Ishikawa (cell line): ENCODE measurements around the gene SLC17A9.

Experiments used
- EP300 ChIP-seq: IDR thresholded peaks from 2 replicates; pipeline ENCODE4 v1.6.1; 2012; ENCODE audit warnings: borderline replicate concordance
- TAF1 ChIP-seq: IDR thresholded peaks from 2 replicates; pipeline ENCODE4 v1.6.1; 2012; ENCODE audit warnings: low read depth, mild to moderate bottlenecking
- YY1 ChIP-seq: IDR thresholded peaks from 2 replicates; pipeline ENCODE4 v1.6.1; 2012; ENCODE audit warnings: low read depth
- TF ChIP-seq, protein P1 (sequence below): IDR thresholded peaks from 2 replicates; pipeline ENCODE4 v1.6.1; 2012; ENCODE audit warnings: low read depth, mild to moderate bottlenecking
- TF ChIP-seq, protein P2 (sequence below): IDR thresholded peaks from 2 replicates; pipeline ENCODE4 v1.6.1; 2012

DNA sequence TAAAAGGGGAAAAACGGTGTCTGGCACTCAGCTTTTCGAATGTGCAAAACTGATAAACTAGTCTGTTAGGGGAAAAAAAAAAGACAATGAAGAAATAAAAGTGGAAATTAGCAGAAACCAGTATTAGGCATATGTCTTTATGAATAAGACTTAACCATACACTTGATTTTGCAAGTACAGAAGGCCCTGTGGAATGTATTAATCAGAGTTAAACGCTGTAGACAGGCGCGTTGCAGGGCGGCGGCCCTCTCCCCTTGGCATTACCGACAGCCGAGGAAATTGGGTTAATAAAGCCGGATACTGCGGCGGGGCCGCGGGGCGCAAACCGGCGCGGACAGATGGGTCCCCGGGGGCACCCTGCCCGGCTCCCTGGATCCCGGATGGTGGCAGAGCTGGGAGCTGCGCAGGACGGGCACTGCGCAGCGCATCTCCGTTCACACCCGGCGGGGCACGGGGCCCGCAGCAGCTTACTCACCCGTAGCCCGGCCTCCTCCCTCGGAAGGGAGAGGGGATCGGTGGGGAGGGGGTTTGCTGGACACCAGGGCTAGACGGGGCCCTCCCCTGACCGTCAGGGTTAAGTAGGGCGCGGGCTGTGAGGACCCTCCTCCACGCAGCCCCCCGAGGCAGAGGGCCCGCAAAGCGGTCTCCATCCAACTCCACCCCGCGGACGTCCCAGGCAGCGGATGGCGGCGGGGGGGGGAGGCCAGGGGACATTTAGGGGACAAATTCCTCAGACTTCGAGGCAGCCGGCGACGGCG, 52.3 kb downstream of the SLC17A9 start:
- TF ChIP-seq YY1, result no peak
- TF ChIP-seq, protein P1, sequence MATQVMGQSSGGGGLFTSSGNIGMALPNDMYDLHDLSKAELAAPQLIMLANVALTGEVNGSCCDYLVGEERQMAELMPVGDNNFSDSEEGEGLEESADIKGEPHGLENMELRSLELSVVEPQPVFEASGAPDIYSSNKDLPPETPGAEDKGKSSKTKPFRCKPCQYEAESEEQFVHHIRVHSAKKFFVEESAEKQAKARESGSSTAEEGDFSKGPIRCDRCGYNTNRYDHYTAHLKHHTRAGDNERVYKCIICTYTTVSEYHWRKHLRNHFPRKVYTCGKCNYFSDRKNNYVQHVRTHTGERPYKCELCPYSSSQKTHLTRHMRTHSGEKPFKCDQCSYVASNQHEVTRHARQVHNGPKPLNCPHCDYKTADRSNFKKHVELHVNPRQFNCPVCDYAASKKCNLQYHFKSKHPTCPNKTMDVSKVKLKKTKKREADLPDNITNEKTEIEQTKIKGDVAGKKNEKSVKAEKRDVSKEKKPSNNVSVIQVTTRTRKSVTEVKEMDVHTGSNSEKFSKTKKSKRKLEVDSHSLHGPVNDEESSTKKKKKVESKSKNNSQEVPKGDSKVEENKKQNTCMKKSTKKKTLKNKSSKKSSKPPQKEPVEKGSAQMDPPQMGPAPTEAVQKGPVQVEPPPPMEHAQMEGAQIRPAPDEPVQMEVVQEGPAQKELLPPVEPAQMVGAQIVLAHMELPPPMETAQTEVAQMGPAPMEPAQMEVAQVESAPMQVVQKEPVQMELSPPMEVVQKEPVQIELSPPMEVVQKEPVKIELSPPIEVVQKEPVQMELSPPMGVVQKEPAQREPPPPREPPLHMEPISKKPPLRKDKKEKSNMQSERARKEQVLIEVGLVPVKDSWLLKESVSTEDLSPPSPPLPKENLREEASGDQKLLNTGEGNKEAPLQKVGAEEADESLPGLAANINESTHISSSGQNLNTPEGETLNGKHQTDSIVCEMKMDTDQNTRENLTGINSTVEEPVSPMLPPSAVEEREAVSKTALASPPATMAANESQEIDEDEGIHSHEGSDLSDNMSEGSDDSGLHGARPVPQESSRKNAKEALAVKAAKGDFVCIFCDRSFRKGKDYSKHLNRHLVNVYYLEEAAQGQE, result no peak
- TF ChIP-seq EP300, result no peak
- TF ChIP-seq, protein P2, sequence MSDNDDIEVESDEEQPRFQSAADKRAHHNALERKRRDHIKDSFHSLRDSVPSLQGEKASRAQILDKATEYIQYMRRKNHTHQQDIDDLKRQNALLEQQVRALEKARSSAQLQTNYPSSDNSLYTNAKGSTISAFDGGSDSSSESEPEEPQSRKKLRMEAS, result no peak
- no peak for TF ChIP-seq TAF1
